GM12878 (cell line): Measurements from ENCODE around the gene ALCAM. TPM values are rescaled to one million over a fixed set of nuclear protein-coding genes. Genes with fewer than 3 reads are reported as not detected.

Experiments used
- ATAC-seq: fragments of 200-7000 bp; cut with Tn5 transposase; 3 replicates; pipeline ENCODE4 v1.9.1; 2020; ENCODE audit warnings: mild to moderate bottlenecking, moderate library complexity
- BruUV-seq: library from RNA; stranded (reverse); fragments of 400-500 nt; replicated peaks from 2 replicates; lab custom pipeline; 2021; lab: Mats Ljungman, UMichigan
- CTCF ChIA-PET: fragments of 300-600 bp; sonication (Branson Sonifier 250); formaldehyde crosslinking; extraction: SDS; loops from one replicate; lab custom pipeline; 2021; ENCODE audit warnings: inconsistent platforms; lab: Yijun Ruan, JAX
- POLR2A ChIA-PET: fragments of 350-600 bp; formaldehyde crosslinking; extraction: SDS; loops from one replicate; lab custom pipeline; 2021; ENCODE audit warnings: inconsistent platforms; lab: Charles Lee
- RAD21 ChIA-PET: fragments of 300-600 bp; sonication (Branson Sonifier 250); formaldehyde crosslinking; loops from one replicate; lab custom pipeline; 2023; ENCODE audit warnings: antibody characterized with exemption; ENCODE audit not compliant: unreplicated experiment; lab: Charles Lee
- SMC1A ChIA-PET: fragments of 300-600 bp; sonication (Branson Sonifier 250); formaldehyde crosslinking; loops from one replicate; lab custom pipeline; 2023; ENCODE audit not compliant: unreplicated experiment, uncharacterized antibody; lab: Charles Lee
- DNase-seq: peaks from one replicate; pipeline ENCODE4 v3.0.0-alpha.2; 2011; ENCODE audit warnings: low read depth, low spot score
- FAIRE-seq: peaks from 3 replicates; lab custom pipeline; 2011; peaks lifted over from hg19 to GRCh38; lab: Jason Lieb, UNC
- H2AFZ ChIP-seq: 2 replicates; pipeline ENCODE4 v1.6.0; 2011; ENCODE audit warnings: low read depth, low read length, control low read depth; ENCODE audit not compliant: control insufficient read depth
- H3K27ac ChIP-seq: 2 replicates; pipeline ENCODE4 v1.5.1; 2011; ENCODE audit warnings: control low read depth; ENCODE audit not compliant: control insufficient read depth, insufficient read depth
- H3K27me3 ChIP-seq, 2 experiments: replicated peaks in 1 of 2; 2 replicates each; pipeline versions ENCODE4 v1.6.0 to v1.6.1; 2011; ENCODE audit warnings: low read length in 1 of 2; ENCODE audit not compliant: control insufficient read depth in 2 of 2, insufficient read depth in 2 of 2
- H3K36me3 ChIP-seq, 2 experiments: 2 replicates each; pipeline ENCODE4 v1.5.1; 2011; ENCODE audit warnings: low read length in 1 of 2; ENCODE audit not compliant: control insufficient read depth in 2 of 2, insufficient read depth in 2 of 2
- H3K4me1 ChIP-seq: 2 replicates; pipeline ENCODE4 v1.6.1; 2011; ENCODE audit warnings: mild to moderate bottlenecking, low read length, moderate library complexity, mixed read lengths; ENCODE audit not compliant: control insufficient read depth, insufficient read depth
- H3K4me2 ChIP-seq: 2 replicates; pipeline ENCODE4 v1.6.0; 2011; ENCODE audit warnings: control low read depth; ENCODE audit not compliant: control insufficient read depth, insufficient read depth
- H3K4me3 ChIP-seq: fragments of 200-600 bp; sonication (generic); 2 replicates; pipeline ENCODE4 v1.5.1; 2016
- H3K79me2 ChIP-seq: 2 replicates; pipeline ENCODE4 v1.6.0; 2011; ENCODE audit warnings: low read length; ENCODE audit not compliant: control insufficient read depth, insufficient read depth
- H3K9ac ChIP-seq: 2 replicates; pipeline ENCODE4 v1.8.0; 2011; ENCODE audit warnings: low read length, control low read depth, mixed read lengths; ENCODE audit not compliant: control insufficient read depth, insufficient read depth
- H3K9me3 ChIP-seq: replicated peaks from 3 replicates; pipeline ENCODE4 v1.5.1; 2011; ENCODE audit warnings: mild to moderate bottlenecking, low read length; ENCODE audit not compliant: control insufficient read depth, insufficient read depth
- H4K20me1 ChIP-seq: 2 replicates; pipeline ENCODE4 v1.6.0; 2011; ENCODE audit not compliant: control insufficient read depth, insufficient read depth
- ATF7 ChIP-seq: fragments of 450-650 bp; IDR thresholded peaks from 2 replicates; pipeline ENCODE4 v1.6.1; 2016; ENCODE audit warnings: low read depth, mild to moderate bottlenecking
- CEBPZ ChIP-seq: fragments of 150-350 bp; IDR thresholded peaks from 2 replicates; pipeline ENCODE4 v1.6.1; 2016; ENCODE audit warnings: low read depth, low read length
- CREB1 ChIP-seq: IDR thresholded peaks from 2 replicates; pipeline ENCODE4 v1.6.1; 2012; ENCODE audit warnings: low read depth, mild to moderate bottlenecking, inconsistent platforms
- DPF2 ChIP-seq: fragments of 450-650 bp; IDR thresholded peaks from 2 replicates; pipeline ENCODE4 v1.6.1; 2017; ENCODE audit warnings: mild to moderate bottlenecking
- FOXK2 ChIP-seq: fragments of 450-650 bp; IDR thresholded peaks from 2 replicates; pipeline ENCODE4 v1.6.1; 2017; ENCODE audit warnings: mild to moderate bottlenecking, moderate library complexity
- GATAD2B ChIP-seq: fragments of 450-650 bp; conservative IDR thresholded peaks from 2 replicates; pipeline ENCODE4 v1.6.1; 2017; ENCODE audit warnings: low read depth, mild to moderate bottlenecking, moderate library complexity
- IKZF2 ChIP-seq, 2 experiments: fragments of 450-650 bp; IDR thresholded peaks; 2 replicates each; pipeline ENCODE4 v1.6.1; 2017; ENCODE audit warnings: mild to moderate bottlenecking in 2 of 2, moderate library complexity in 2 of 2
- IRF5 ChIP-seq: fragments of 450-650 bp; IDR thresholded peaks from 2 replicates; pipeline ENCODE4 v1.6.1; 2017; ENCODE audit warnings: borderline replicate concordance
- NBN ChIP-seq: fragments of 450-650 bp; IDR thresholded peaks from 2 replicates; pipeline ENCODE4 v1.6.1; 2016
- POLR2AphosphoS5 ChIP-seq: IDR thresholded peaks from 2 replicates; pipeline ENCODE4 v1.6.1; 2011; ENCODE audit warnings: mild to moderate bottlenecking, low read length, inconsistent platforms
- RAD21 ChIP-seq: IDR thresholded peaks from 2 replicates; pipeline ENCODE4 v1.6.1; 2011; ENCODE audit warnings: mild to moderate bottlenecking, low read depth, low read length, moderate library complexity; ENCODE audit not compliant: insufficient read depth
- RB1 ChIP-seq: fragments of 450-650 bp; formaldehyde crosslinking; IDR thresholded peaks from 2 replicates; pipeline ENCODE4 v1.6.1; 2017; ENCODE audit warnings: mild to moderate bottlenecking, borderline replicate concordance
- RBBP5 ChIP-seq: fragments of 200-600 bp; sonication (generic); conservative IDR thresholded peaks from 2 replicates; pipeline ENCODE4 v1.6.1; 2016
- TBL1XR1 ChIP-seq: IDR thresholded peaks from 2 replicates; pipeline ENCODE4 v1.6.1; 2012; ENCODE audit warnings: low read depth, low read length, improper control_type of control experiment
- TCF3 ChIP-seq: IDR thresholded peaks from 2 replicates; pipeline ENCODE4 v1.6.1; 2012; ENCODE audit warnings: low read depth, mild to moderate bottlenecking, low read length, borderline replicate concordance; ENCODE audit not compliant: insufficient read depth
- ZNF24 ChIP-seq: fragments of 450-650 bp; IDR thresholded peaks from 2 replicates; pipeline ENCODE4 v1.6.1; 2017; ENCODE audit warnings: antibody characterized with exemption, mild to moderate bottlenecking
- ZNF274 ChIP-seq: IDR thresholded peaks from one replicate; pipeline ENCODE4 v1.8.0; 2011; ENCODE audit not compliant: insufficient read length, insufficient read depth
- WGBS: methylation state at CpG from one replicate; pipeline ENCODE4 v1.1.6; 2016; ENCODE audit warnings: low lambda C conversion rate; ENCODE audit not compliant: insufficient replicate concordance, insufficient coverage; ENCODE audit errors: missing lambda C conversion rate; 5-methylcytosine and 5-hydroxymethylcytosine counted together
- in situ Hi-C: fragments of 300-500 bp; cut with MboI; formaldehyde crosslinking; loops from 9 replicates; pipeline ENCODE4 v1.14.3; 2018; ENCODE audit warnings: mixed read lengths
- intact Hi-C: fragments of 100-400 bp; cut with micrococcal nuclease; formaldehyde crosslinking; loops from one replicate; pipeline ENCODE4 v1.14.2; 2022; ENCODE audit not compliant: unreplicated experiment
- polyA plus RNA-seq, 11 experiments: library from polyadenylated mRNA; depleted of rRNA in 4 of 11; unstranded in 6 of 11; stranded (reverse) in 5 of 11; fragments of >200 nt; fragmentation: Nextera tagmentation in 4 of 11; fragmentation: Illumina TruSeq in 1 of 11; extraction: Ambion mirVana in 4 of 11; extraction: Trizol in 1 of 11; gene quantifications; 1 replicate in 1 of 11; 2 replicates in 10 of 11; pipeline versions ENCODE4 v1.2.1 to v1.2.3, GENCODE V29; 2011 to 2016; ENCODE audit warnings: inconsistent platforms in 2 of 11, missing spikeins in 2 of 11, low read depth in 1 of 11
- total RNA-seq, 4 experiments: library from RNA; depleted of rRNA in 3 of 4; stranded (reverse); fragments of >200 nt in 3 of 4; fragmentation: Illumina TruSeq in 1 of 4; extraction: Trizol in 1 of 4; gene quantifications; 2 replicates each; pipeline versions ENCODE4 v1.2.1 to v1.2.3, GENCODE V29; 2013 to 2021

Gene ALCAM
- total and polyA plus RNA-seq, 10 of the 15 experiments (the other 5 are each of a cell fraction or from before 2014, with no cell fraction given), result 12.2 to 54.2 (median 32.6) TPM

GRCh38 chr3:105611304-105612192, 244.8 kb downstream of the ALCAM start (continued):
- no peak for TF ChIP-seq RAD21
- TF ChIP-seq TCF3, result no peak
- no peak for TF ChIP-seq IKZF2 (IDR thresholded peaks at IDR 0.05)
- TF ChIP-seq RBBP5, result no peak
- no peak for TF ChIP-seq ATF7
- TF ChIP-seq CREB1, result no peak
- TF ChIP-seq POLR2AphosphoS5, result no peak
- TF ChIP-seq RB1, result no peak
- TF ChIP-seq ZNF274, result no peak
- no peak for TF ChIP-seq DPF2
- TF ChIP-seq ZNF24, result no peak
- TF ChIP-seq GATAD2B, result no peak
- TF ChIP-seq IRF5, result no peak

GRCh38 chr3:105613120-105613519, 246.4 kb downstream of the ALCAM start:
- POLR2A ChIA-PET, result no interaction called here
- Histone ChIP-seq H3K9me3 (no peaks in the 10 kb centered on the region), H3K4me1 (no peaks in the 10 kb centered on the region), H3K36me3 (no peaks in the 10 kb centered on the region), H3K27me3 (no peaks in the 10 kb centered on the region), H3K9ac (no peak overlapping the region), H3K79me2 (no peaks in the 10 kb centered on the region), H3K4me3 (no peak overlapping the region), H4K20me1 (no peaks in the 10 kb centered on the region), H2AFZ (no peak overlapping the region), H3K27ac (no peak overlapping the region), H3K4me2 (no peak overlapping the region)
- SMC1A ChIA-PET, result interaction anchor here (1.2 kb wide), 1 partner anchor 10 kb away, joined by 4 read pairs; no protein-coding TSS in a partner anchor
- intact Hi-C loops (no loop called here), in situ Hi-C loops (no loop called here)
- no TSS peak for BruUV-seq
- DNase-seq (no peak), FAIRE-seq (no peak), ATAC-seq (no peak)
- CTCF ChIA-PET, result no interaction called here
- 40% methylated on average over 2 of the region's 2 CpGs for WGBS
- RAD21 ChIA-PET, result no interaction called here
- TF ChIP-seq NBN (no peak), TBL1XR1 (no peak), FOXK2 (no peak), CEBPZ (no peak)
